ENCODE measurements around the gene OXLD1.

OXLD1 gene

DNA sequence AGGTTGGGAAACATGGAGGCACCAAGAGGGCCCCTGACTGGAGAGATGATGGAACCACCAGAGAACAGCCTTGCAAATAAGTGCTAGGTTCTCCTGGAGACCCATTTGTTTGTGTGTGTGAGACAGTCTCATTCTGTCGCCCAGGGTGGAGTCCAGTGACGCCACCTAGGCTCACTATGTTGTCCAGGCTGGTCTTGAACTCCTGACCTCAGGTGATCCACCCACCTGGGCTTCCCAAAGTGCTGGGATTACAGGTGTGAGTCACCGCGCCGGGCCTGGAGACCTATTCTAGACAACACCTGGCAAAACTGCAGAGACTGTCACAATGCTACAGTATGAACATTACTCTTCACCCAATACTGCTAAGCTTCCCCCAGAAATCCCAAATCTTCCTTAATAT lies 31.0 kb downstream of the OXLD1 start:
- Histone ChIP-seq H3K36me3 (ENCODE audit: control insufficient read depth in 2 of 2, insufficient read depth in 1 of 2, low read length in 2 of 2) (peaks cover 7 to 15% of the 10 kb centered on the region in 2 experiments), H3K9me3 (ENCODE audit: control insufficient read depth, insufficient read depth, low read depth, low read length) (no peaks in the 10 kb centered on the region), H3K27ac (ENCODE audit: extremely low read depth, low read depth, low read length) (no peak overlapping the region; the same call in 1 of the 2 replicates), H3K4me1 (ENCODE audit: control insufficient read depth, insufficient read depth, low read length) (peaks cover 9% of the 10 kb centered on the region; the same call in 1 of the 2 replicates), H3K4me3 (ENCODE audit: low read depth, low read length) (no peak overlapping the region; the same call in 1 of the 2 replicates)
- POLR2A ChIA-PET, result no interaction called here
- TF ChIP-seq, protein P1, sequence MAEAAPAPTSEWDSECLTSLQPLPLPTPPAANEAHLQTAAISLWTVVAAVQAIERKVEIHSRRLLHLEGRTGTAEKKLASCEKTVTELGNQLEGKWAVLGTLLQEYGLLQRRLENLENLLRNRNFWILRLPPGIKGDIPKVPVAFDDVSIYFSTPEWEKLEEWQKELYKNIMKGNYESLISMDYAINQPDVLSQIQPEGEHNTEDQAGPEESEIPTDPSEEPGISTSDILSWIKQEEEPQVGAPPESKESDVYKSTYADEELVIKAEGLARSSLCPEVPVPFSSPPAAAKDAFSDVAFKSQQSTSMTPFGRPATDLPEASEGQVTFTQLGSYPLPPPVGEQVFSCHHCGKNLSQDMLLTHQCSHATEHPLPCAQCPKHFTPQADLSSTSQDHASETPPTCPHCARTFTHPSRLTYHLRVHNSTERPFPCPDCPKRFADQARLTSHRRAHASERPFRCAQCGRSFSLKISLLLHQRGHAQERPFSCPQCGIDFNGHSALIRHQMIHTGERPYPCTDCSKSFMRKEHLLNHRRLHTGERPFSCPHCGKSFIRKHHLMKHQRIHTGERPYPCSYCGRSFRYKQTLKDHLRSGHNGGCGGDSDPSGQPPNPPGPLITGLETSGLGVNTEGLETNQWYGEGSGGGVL (tag by site-specific recombination; IDR thresholded peaks at IDR 0.05), result no peak
- TF ChIP-seq ZBTB20 (tag by site-specific recombination; IDR thresholded peaks at IDR 0.05) (no peak), ZNF785 (tag by site-specific recombination; IDR thresholded peaks at IDR 0.05) (no peak), ZNF404 (tag by site-specific recombination; IDR thresholded peaks at IDR 0.05) (no peak), ZNF514 (tag by site-specific recombination; IDR thresholded peaks at IDR 0.05) (no peak), ZNF670 (tag by site-specific recombination; IDR thresholded peaks at IDR 0.05; ENCODE audit: low read depth) (no peak), ZFP37 (tag by site-specific recombination; IDR thresholded peaks at IDR 0.05) (no peak), ZBTB7A (tag by site-specific recombination; IDR thresholded peaks at IDR 0.05; ENCODE audit: low read depth) (no peak), ZNF248 (tag by site-specific recombination; IDR thresholded peaks at IDR 0.05) (no peak), PRDM1 (tag by site-specific recombination; IDR thresholded peaks at IDR 0.05) (no peak), ZSCAN30 (tag by site-specific recombination; IDR thresholded peaks at IDR 0.05) (no peak), ZNF175 (tag by site-specific recombination; IDR thresholded peaks at IDR 0.05) (no peak), ZNF549 (tag by site-specific recombination; IDR thresholded peaks at IDR 0.05) (no peak), ZNF114 (tag by site-specific recombination; IDR thresholded peaks at IDR 0.05) (no peak), ZNF221 (tag by site-specific recombination; IDR thresholded peaks at IDR 0.05; ENCODE audit: borderline replicate concordance) (no peak)
- CTCF ChIA-PET, result interaction anchor here (0.6 to 1.8 kb wide), 5 partner anchors 30 to 1534 kb away, joined by 3 to 9 read pairs (median 4); partner anchors contain the start of genes ARL16 and HGS

DNA sequence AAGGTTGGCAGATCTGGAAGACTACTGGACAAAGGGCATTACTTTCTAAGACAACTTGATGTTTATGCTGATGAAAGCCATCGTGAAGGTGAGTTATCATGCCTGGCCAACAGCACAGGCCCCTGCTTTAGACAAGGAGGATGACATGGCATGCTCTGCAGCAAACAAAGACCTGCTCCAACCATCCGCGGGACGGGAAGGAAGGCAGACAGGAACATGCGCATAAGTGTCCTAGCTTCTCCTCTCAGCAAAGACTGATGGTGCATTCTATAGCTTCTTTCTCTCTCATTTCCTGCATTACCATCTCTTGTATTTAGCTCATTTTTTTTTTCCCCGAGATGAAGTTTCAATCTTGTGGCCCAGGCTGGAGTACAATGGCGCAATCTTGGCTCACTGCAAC lies 34.9 kb downstream of the OXLD1 start:
- H3K36me3 ChIP-seq (ENCODE audit: control insufficient read depth in 2 of 2, insufficient read depth in 1 of 2, low read length in 2 of 2), result peaks cover 45 to 54% of the 10 kb centered on the region in 2 experiments
- peaks cover 6% of the 10 kb centered on the region; the same call in 1 of the 2 replicates for H3K4me1 ChIP-seq (ENCODE audit: control insufficient read depth, insufficient read depth, low read length)
- H3K4me3 ChIP-seq (ENCODE audit: low read depth, low read length), result no peak overlapping the region
- H3K9me3 ChIP-seq (ENCODE audit: control insufficient read depth, insufficient read depth, low read depth, low read length), result no peaks in the 10 kb centered on the region
- ChIA-PET CTCF (interaction anchor here (0.6 to 1.2 kb wide), 5 partner anchors 12 to 40 kb away, joined by 3 to 4 read pairs (median 3); no protein-coding TSS in a partner anchor), POLR2A (interaction anchor here (0.7 to 1.6 kb wide), 4 partner anchors 31 to 83 kb away, joined by 3 to 5 read pairs (median 4); partner anchors contain the start of genes ARL16 and HGS)
- TF ChIP-seq ZNF114 (tag by site-specific recombination; IDR thresholded peaks at IDR 0.05), result no peak
- no peak for TF ChIP-seq ZNF354C (tag by site-specific recombination; IDR thresholded peaks at IDR 0.05; ENCODE audit: borderline replicate concordance, low read depth)
- TF ChIP-seq ZNF324 (tag by site-specific recombination; IDR thresholded peaks at IDR 0.05), result no peak
- TF ChIP-seq ZNF366 (tag by site-specific recombination; conservative IDR thresholded peaks at IDR 0.05), result no peak
- H3K27ac ChIP-seq (ENCODE audit: extremely low read depth, low read depth, low read length), result no peak overlapping the region

DNA sequence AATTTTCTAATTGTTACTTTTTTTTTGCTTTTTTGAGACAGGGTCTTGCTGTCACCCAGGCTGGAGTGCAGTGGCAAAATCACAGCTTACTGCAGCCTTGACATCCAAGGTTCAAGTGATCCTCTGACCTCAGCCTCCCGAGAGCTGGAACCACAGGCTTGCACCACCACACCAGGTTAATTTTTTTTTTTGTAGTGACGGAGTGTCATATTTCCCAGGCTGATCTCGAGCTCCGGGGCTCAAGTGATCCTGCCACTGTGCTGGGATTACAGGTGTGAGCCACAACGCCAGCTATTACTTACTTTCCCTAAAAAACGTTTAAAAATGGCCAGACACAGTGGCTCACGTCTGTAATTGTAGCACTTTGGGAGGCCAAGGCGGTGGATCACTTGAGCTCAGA lies 36.1 kb downstream of the OXLD1 start:
- H3K9me3 ChIP-seq (ENCODE audit: control insufficient read depth, insufficient read depth, low read depth, low read length), result no peaks in the 10 kb centered on the region
- no peak overlapping the region for H3K4me3 ChIP-seq (ENCODE audit: low read depth, low read length)
- TF ChIP-seq ZNF600 (tag by site-specific recombination; IDR thresholded peaks at IDR 0.05) (no peak), ZNF169 (tag by site-specific recombination; IDR thresholded peaks at IDR 0.05) (no peak), BCL11A (tag by site-specific recombination; IDR thresholded peaks at IDR 0.05; ENCODE audit: low read depth) (no peak), ZSCAN16 (tag by site-specific recombination; IDR thresholded peaks at IDR 0.05) (no peak), MEIS1 (CRISPR knock-in tag; IDR thresholded peaks at IDR 0.05; ENCODE audit: borderline replicate concordance) (no peak), ZSCAN23 (tag by site-specific recombination; IDR thresholded peaks at IDR 0.05) (no peak), ZFP41 (tag by site-specific recombination; IDR thresholded peaks at IDR 0.05; ENCODE audit: borderline replicate concordance) (no peak), ZNF626 (tag by site-specific recombination; IDR thresholded peaks at IDR 0.05) (no peak), ZNF24 (tag by site-specific recombination; IDR thresholded peaks at IDR 0.05) (no peak), SCRT1 (tag by site-specific recombination; IDR thresholded peaks at IDR 0.05; ENCODE audit: borderline replicate concordance) (no peak), ZNF768 (tag by site-specific recombination; IDR thresholded peaks at IDR 0.05) (no peak), SCRT2 (tag by site-specific recombination; IDR thresholded peaks at IDR 0.05) (no peak), ZNF10 (tag by site-specific recombination; IDR thresholded peaks at IDR 0.05) (no peak)
- TF ChIP-seq, protein P2, sequence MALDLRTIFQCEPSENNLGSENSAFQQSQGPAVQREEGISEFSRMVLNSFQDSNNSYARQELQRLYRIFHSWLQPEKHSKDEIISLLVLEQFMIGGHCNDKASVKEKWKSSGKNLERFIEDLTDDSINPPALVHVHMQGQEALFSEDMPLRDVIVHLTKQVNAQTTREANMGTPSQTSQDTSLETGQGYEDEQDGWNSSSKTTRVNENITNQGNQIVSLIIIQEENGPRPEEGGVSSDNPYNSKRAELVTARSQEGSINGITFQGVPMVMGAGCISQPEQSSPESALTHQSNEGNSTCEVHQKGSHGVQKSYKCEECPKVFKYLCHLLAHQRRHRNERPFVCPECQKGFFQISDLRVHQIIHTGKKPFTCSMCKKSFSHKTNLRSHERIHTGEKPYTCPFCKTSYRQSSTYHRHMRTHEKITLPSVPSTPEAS (tag by site-specific recombination; IDR thresholded peaks at IDR 0.05), result no peak
- H3K27ac ChIP-seq (ENCODE audit: extremely low read depth, low read depth, low read length), result no peak overlapping the region
- no peaks in the 10 kb centered on the region for H3K4me1 ChIP-seq (ENCODE audit: control insufficient read depth, insufficient read depth, low read length)
- peaks cover 57 to 66% of the 10 kb centered on the region in 2 experiments for H3K36me3 ChIP-seq (ENCODE audit: control insufficient read depth in 2 of 2, insufficient read depth in 1 of 2, low read length in 2 of 2)
- POLR2A ChIA-PET, result interaction anchor here (0.9 kb wide), 1 partner anchor 10 kb away, joined by 5 read pairs; no protein-coding TSS in a partner anchor
- CTCF ChIA-PET, result interaction anchor here (0.6 to 1.2 kb wide), 4 partner anchors 24 to 378 kb away, joined by 3 read pairs; partner anchors contain the start of gene BAHCC1
